WTC11 (cell line): ENCODE measurements around the gene ZNRF3. TPM values are rescaled to one million over a fixed set of nuclear protein-coding genes. Genes with fewer than 3 reads are reported as not detected.

Experiments
- ATAC-seq: fragments of 200-7000 bp; cut with Tn5 transposase; 2 replicates; pipeline ENCODE4 v1.10.0; 2021; ENCODE audit warnings: mild to moderate bottlenecking, moderate library complexity
- CTCF ChIA-PET: fragments of 300-600 bp; sonication (Branson Sonifier 250); formaldehyde crosslinking; loops from one replicate; lab custom pipeline; 2021; ENCODE audit warnings: antibody characterized with exemption; lab: Charles Lee
- POLR2A ChIA-PET: fragments of 350-600 bp; sonication (Branson Sonifier 250); formaldehyde crosslinking; loops from one replicate; lab custom pipeline; 2021; ENCODE audit warnings: antibody characterized with exemption; lab: Charles Lee
- DNase-seq: peaks from one replicate; pipeline ENCODE4 v3.0.0; 2021; ENCODE audit warnings: low spot score
- H3K27ac Mint-ChIP-seq: 2 replicates; pipeline ENCODE4 v1.8.0; 2021; ENCODE audit warnings: mixed read lengths
- H3K27me3 Mint-ChIP-seq: 2 replicates; pipeline ENCODE4 v1.8.0; 2021; ENCODE audit warnings: low read depth, mild to moderate bottlenecking, moderate library complexity, mixed read lengths
- H3K36me3 Mint-ChIP-seq: 2 replicates; pipeline ENCODE4 v1.8.0; 2021; ENCODE audit warnings: mixed read lengths
- H3K4me1 Mint-ChIP-seq: 2 replicates; pipeline ENCODE4 v1.8.0; 2022; ENCODE audit warnings: mixed read lengths
- H3K4me3 Mint-ChIP-seq: 2 replicates; pipeline ENCODE4 v1.8.0; 2021; ENCODE audit warnings: mild to moderate bottlenecking, moderate library complexity, mixed read lengths
- H3K9me3 Mint-ChIP-seq: 2 replicates; pipeline ENCODE4 v1.8.0; 2021; ENCODE audit warnings: mixed read lengths
- ATF1 ChIP-seq: sonication (generic); formaldehyde crosslinking; IDR thresholded peaks from 2 replicates; pipeline ENCODE4 v1.8.1; 2023; ENCODE audit warnings: mild to moderate bottlenecking, moderate library complexity, missing genetic modification reagents
- ELF4 ChIP-seq: sonication (generic); formaldehyde crosslinking; IDR thresholded peaks from 2 replicates; pipeline ENCODE4 v1.8.1; 2022; ENCODE audit warnings: low read depth, mild to moderate bottlenecking, moderate library complexity, missing genetic modification reagents
- IRF2 ChIP-seq: sonication (generic); formaldehyde crosslinking; IDR thresholded peaks from 2 replicates; pipeline ENCODE4 v1.8.0; 2022; ENCODE audit warnings: low read depth, missing genetic modification reagents, borderline replicate concordance
- JUN ChIP-seq: sonication (generic); formaldehyde crosslinking; IDR thresholded peaks from 2 replicates; pipeline ENCODE4 v1.8.0; 2023; ENCODE audit warnings: mild to moderate bottlenecking, missing genetic modification reagents
- NFATC4 ChIP-seq: fragments of 250-450 bp; sonication (Bioruptor Pico); IDR thresholded peaks from 2 replicates; pipeline ENCODE4 v1.9.0; 2021; ENCODE audit warnings: mild to moderate bottlenecking
- OVOL2 ChIP-seq: fragments of 250-450 bp; sonication (Bioruptor Pico); IDR thresholded peaks from 2 replicates; pipeline ENCODE4 v1.9.0; 2021; ENCODE audit warnings: mild to moderate bottlenecking, borderline replicate concordance
- TEAD1 ChIP-seq: sonication (generic); formaldehyde crosslinking; IDR thresholded peaks from 2 replicates; pipeline ENCODE4 v1.8.0; 2022; ENCODE audit warnings: mild to moderate bottlenecking, missing genetic modification reagents
- TEAD4 ChIP-seq: sonication (generic); formaldehyde crosslinking; IDR thresholded peaks from 2 replicates; pipeline ENCODE4 v1.8.0; 2022; ENCODE audit warnings: mild to moderate bottlenecking, missing genetic modification reagents
- total RNA-seq: library from RNA; stranded (reverse); gene quantifications from 3 replicates; pipeline ENCODE4 v1.2.3, GENCODE V29; 2021
- TF ChIP-seq, protein P1 (sequence below): sonication (generic); formaldehyde crosslinking; IDR thresholded peaks from 2 replicates; pipeline ENCODE4 v1.8.0; 2022; ENCODE audit warnings: mild to moderate bottlenecking, missing genetic modification reagents
- TF ChIP-seq, protein P2 (sequence below): sonication (generic); formaldehyde crosslinking; IDR thresholded peaks from 2 replicates; pipeline ENCODE4 v1.8.1; 2022; ENCODE audit warnings: low read depth, missing genetic modification reagents, borderline replicate concordance
- TF ChIP-seq, protein P3 (sequence below): sonication (generic); formaldehyde crosslinking; IDR thresholded peaks from 2 replicates; pipeline ENCODE4 v1.8.1; 2023; ENCODE audit warnings: mild to moderate bottlenecking, missing genetic modification reagents, borderline replicate concordance
- TF ChIP-seq, protein P4 (sequence below): sonication (generic); formaldehyde crosslinking; IDR thresholded peaks from 2 replicates; pipeline ENCODE4 v1.8.0; 2022; ENCODE audit warnings: mild to moderate bottlenecking, missing genetic modification reagents
- TF ChIP-seq, protein P5 (sequence below): sonication (generic); formaldehyde crosslinking; conservative IDR thresholded peaks from 2 replicates; pipeline ENCODE4 v1.8.1; 2023; ENCODE audit warnings: mild to moderate bottlenecking, low read depth, missing genetic modification reagents, moderate library complexity

The ZNRF3 gene
- total RNA-seq, 1 experiment from 2014 or later = 25.4 TPM

DNA sequence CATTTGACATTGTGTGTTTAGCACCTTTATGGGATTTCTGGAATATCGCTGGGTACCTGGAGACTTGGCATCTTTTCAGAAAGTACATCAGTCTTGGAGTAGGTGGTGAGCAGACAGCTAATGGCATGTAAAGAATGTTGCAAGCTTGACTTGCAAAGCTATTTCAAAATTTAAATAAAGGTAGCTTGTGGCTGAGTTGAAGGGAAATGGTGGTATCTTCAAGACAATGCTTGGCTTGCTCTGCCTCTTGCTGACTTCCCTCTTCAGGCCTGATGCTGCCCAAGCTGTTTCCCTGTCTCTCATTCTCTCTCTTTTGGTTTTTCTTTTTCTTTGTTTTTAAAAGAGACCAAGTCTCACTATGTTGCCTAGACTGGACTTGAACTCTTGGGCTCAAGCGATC lies 13.2 kb downstream of the ZNRF3 start:
- ATAC-seq (peak; percentile 75), DNase-seq (no peak)
- ChIA-PET CTCF (interaction anchor here (0.6 to 3.2 kb wide), 6 partner anchors 13 to 906 kb away, joined by 3 to 9 read pairs (median 4); partner anchors contain the start of gene ZNRF3), POLR2A (interaction anchor here (0.6 to 1.2 kb wide), 4 partner anchors 12 to 144 kb away, joined by 3 to 5 read pairs (median 3); no protein-coding TSS in a partner anchor)
- Mint-ChIP-seq H3K36me3 (no peaks in the 10 kb centered on the region), H3K27me3 (no peaks in the 10 kb centered on the region), H3K4me3 (no peak overlapping the region), H3K27ac (peak overlapping the region; percentile 97), H3K4me1 (peaks cover 82% of the 10 kb centered on the region), H3K9me3 (no peaks in the 10 kb centered on the region)
- TF ChIP-seq, protein P1, sequence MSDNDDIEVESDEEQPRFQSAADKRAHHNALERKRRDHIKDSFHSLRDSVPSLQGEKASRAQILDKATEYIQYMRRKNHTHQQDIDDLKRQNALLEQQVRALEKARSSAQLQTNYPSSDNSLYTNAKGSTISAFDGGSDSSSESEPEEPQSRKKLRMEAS (CRISPR knock-in tag) = no peak
- TF ChIP-seq JUN (no peak), OVOL2 (CRISPR knock-in tag) (no peak), TEAD1 (CRISPR knock-in tag) (no peak), NFATC4 (CRISPR knock-in tag) (no peak), ELF4 (CRISPR knock-in tag) (no peak), ATF1 (no peak)
- TF ChIP-seq, protein P2, sequence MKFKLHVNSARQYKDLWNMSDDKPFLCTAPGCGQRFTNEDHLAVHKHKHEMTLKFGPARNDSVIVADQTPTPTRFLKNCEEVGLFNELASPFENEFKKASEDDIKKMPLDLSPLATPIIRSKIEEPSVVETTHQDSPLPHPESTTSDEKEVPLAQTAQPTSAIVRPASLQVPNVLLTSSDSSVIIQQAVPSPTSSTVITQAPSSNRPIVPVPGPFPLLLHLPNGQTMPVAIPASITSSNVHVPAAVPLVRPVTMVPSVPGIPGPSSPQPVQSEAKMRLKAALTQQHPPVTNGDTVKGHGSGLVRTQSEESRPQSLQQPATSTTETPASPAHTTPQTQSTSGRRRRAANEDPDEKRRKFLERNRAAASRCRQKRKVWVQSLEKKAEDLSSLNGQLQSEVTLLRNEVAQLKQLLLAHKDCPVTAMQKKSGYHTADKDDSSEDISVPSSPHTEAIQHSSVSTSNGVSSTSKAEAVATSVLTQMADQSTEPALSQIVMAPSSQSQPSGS (CRISPR knock-in tag) = no peak

DNA sequence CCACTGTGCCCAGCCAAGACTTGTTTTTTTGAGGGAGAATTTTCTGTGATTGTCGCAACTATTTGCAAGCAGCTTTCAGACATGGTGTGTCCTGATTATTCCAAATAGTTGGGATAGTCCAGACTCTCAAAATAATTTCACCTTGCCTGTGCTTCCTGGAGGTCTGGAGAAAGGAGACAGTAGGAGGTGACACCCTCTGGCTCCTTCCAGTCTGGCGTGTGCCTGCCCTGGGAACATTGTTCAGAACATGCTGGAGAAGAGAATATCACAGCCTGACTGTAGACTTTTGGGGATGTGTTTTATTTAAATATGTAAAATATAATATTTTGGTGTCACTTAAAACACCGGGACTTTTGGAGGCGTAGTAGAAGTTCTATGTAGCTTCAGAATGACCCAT lies 14.9 kb downstream of the ZNRF3 start:
- Mint-ChIP-seq H3K27ac (peak overlapping the region; percentile 97; the same call in 1 of the 2 replicates), H3K4me3 (no peak overlapping the region)
- POLR2A ChIA-PET = no interaction called here

More for the DNA sequence above, 14.9 kb downstream of the ZNRF3 start:
- CTCF ChIA-PET = interaction anchor here (1.6 to 3.2 kb wide), 2 partner anchors 54 to 142 kb away, joined by 9 read pairs; no protein-coding TSS in a partner anchor
- ATAC-seq = no peak
- H3K36me3 Mint-ChIP-seq = no peaks in the 10 kb centered on the region
- H3K27me3 Mint-ChIP-seq = no peaks in the 10 kb centered on the region
- no peak for DNase-seq
- TF ChIP-seq, protein P3, sequence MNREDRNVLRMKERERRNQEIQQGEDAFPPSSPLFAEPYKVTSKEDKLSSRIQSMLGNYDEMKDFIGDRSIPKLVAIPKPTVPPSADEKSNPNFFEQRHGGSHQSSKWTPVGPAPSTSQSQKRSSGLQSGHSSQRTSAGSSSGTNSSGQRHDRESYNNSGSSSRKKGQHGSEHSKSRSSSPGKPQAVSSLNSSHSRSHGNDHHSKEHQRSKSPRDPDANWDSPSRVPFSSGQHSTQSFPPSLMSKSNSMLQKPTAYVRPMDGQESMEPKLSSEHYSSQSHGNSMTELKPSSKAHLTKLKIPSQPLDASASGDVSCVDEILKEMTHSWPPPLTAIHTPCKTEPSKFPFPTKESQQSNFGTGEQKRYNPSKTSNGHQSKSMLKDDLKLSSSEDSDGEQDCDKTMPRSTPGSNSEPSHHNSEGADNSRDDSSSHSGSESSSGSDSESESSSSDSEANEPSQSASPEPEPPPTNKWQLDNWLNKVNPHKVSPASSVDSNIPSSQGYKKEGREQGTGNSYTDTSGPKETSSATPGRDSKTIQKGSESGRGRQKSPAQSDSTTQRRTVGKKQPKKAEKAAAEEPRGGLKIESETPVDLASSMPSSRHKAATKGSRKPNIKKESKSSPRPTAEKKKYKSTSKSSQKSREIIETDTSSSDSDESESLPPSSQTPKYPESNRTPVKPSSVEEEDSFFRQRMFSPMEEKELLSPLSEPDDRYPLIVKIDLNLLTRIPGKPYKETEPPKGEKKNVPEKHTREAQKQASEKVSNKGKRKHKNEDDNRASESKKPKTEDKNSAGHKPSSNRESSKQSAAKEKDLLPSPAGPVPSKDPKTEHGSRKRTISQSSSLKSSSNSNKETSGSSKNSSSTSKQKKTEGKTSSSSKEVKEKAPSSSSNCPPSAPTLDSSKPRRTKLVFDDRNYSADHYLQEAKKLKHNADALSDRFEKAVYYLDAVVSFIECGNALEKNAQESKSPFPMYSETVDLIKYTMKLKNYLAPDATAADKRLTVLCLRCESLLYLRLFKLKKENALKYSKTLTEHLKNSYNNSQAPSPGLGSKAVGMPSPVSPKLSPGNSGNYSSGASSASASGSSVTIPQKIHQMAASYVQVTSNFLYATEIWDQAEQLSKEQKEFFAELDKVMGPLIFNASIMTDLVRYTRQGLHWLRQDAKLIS (CRISPR knock-in tag) = no peak
- TF ChIP-seq, protein P4, sequence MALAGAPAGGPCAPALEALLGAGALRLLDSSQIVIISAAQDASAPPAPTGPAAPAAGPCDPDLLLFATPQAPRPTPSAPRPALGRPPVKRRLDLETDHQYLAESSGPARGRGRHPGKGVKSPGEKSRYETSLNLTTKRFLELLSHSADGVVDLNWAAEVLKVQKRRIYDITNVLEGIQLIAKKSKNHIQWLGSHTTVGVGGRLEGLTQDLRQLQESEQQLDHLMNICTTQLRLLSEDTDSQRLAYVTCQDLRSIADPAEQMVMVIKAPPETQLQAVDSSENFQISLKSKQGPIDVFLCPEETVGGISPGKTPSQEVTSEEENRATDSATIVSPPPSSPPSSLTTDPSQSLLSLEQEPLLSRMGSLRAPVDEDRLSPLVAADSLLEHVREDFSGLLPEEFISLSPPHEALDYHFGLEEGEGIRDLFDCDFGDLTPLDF (CRISPR knock-in tag) = no peak
- TF ChIP-seq TEAD4 (CRISPR knock-in tag) = no peak
- TF ChIP-seq, protein P5, sequence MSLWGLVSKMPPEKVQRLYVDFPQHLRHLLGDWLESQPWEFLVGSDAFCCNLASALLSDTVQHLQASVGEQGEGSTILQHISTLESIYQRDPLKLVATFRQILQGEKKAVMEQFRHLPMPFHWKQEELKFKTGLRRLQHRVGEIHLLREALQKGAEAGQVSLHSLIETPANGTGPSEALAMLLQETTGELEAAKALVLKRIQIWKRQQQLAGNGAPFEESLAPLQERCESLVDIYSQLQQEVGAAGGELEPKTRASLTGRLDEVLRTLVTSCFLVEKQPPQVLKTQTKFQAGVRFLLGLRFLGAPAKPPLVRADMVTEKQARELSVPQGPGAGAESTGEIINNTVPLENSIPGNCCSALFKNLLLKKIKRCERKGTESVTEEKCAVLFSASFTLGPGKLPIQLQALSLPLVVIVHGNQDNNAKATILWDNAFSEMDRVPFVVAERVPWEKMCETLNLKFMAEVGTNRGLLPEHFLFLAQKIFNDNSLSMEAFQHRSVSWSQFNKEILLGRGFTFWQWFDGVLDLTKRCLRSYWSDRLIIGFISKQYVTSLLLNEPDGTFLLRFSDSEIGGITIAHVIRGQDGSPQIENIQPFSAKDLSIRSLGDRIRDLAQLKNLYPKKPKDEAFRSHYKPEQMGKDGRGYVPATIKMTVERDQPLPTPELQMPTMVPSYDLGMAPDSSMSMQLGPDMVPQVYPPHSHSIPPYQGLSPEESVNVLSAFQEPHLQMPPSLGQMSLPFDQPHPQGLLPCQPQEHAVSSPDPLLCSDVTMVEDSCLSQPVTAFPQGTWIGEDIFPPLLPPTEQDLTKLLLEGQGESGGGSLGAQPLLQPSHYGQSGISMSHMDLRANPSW (CRISPR knock-in tag) = no peak
- TF ChIP-seq IRF2 = no peak
- peaks cover 80% of the 10 kb centered on the region for H3K4me1 Mint-ChIP-seq
- H3K9me3 Mint-ChIP-seq = no peaks in the 10 kb centered on the region
